ENCODE measurements around the gene YEATS2. TPM values are rescaled to one million over a fixed set of nuclear protein-coding genes. Genes with fewer than 3 reads are reported as not detected.
"Not testable (repeated sequence)": the region's sequence is repeated elsewhere in the genome, so short reads cannot be mapped to it uniquely, and the experiment has no call there.

YEATS2 gene
- 58.4 and 62.2 TPM in 2 replicates for total RNA-seq

- peak within 1 kb of the TSS; percentile 85 for H3K27ac Mint-ChIP-seq
- no peaks in the 10 kb centered on the region for H3K9me3 Mint-ChIP-seq
- peak; percentile 91 for DNase-seq
- H3K36me3 Mint-ChIP-seq (ENCODE audit: low read depth), result peaks cover 25% of the 10 kb centered on the region
- intact Hi-C loops (cut with micrococcal nuclease), result loop anchor here (1.0 to 5.0 kb wide), 3 partner anchors 61 to 460 kb away; partner anchors contain the start of genes DVL3 and KLHL6
- H3K4me3 Mint-ChIP-seq, result peak within 1 kb of the TSS; percentile 92
- peaks cover 31% of the 10 kb centered on the region for H3K4me1 Mint-ChIP-seq
- H3K27me3 Mint-ChIP-seq, result no peaks in the 10 kb centered on the region
These were observed at the start of gene YEATS2 for GRCh38 chr3:183697610-183698317. Gene YEATS2 (plus strand): TSS chr3:183697797. CDS start chr3:183715163, 17,366 bp downstream.

- Mint-ChIP-seq H3K9me3 (peaks cover 14% of the 10 kb centered on the region), H3K36me3 (ENCODE audit: low read depth) (peaks cover 44% of the 10 kb centered on the region), H3K4me3 (no peak overlapping the region), H3K4me1 (no peaks in the 10 kb centered on the region), H3K27ac (no peak overlapping the region), H3K27me3 (no peaks in the 10 kb centered on the region)
- intact Hi-C loops (cut with micrococcal nuclease), result no loop called here
- DNase-seq, result no peak
These were observed 47.0 kb upstream of the YEATS2 start for GRCh38 chr3:183650554-183650953.

GRCh38 chr3:183653209-183654064, 44.2 kb upstream of the YEATS2 start:
- no peak for DNase-seq
- intact Hi-C loops (cut with micrococcal nuclease), result no loop called here
- Mint-ChIP-seq H3K4me1 (no peaks in the 10 kb centered on the region), H3K9me3 (peaks cover 25% of the 10 kb centered on the region), H3K4me3 (no peak overlapping the region), H3K27ac (no peak overlapping the region), H3K27me3 (no peaks in the 10 kb centered on the region), H3K36me3 (ENCODE audit: low read depth) (peaks cover 49% of the 10 kb centered on the region)

GRCh38 chr3:183654727-183655126, 42.9 kb upstream of the YEATS2 start:
- Mint-ChIP-seq H3K4me3 (no peak overlapping the region), H3K9me3 (peaks cover 26% of the 10 kb centered on the region), H3K4me1 (peaks cover 1% of the 10 kb centered on the region), H3K27ac (no peak overlapping the region), H3K36me3 (ENCODE audit: low read depth) (peaks cover 52% of the 10 kb centered on the region), H3K27me3 (no peaks in the 10 kb centered on the region)
- intact Hi-C loops (cut with micrococcal nuclease), result no loop called here
- no peak for DNase-seq

- H3K4me3 Mint-ChIP-seq, result no peak overlapping the region
- H3K36me3 Mint-ChIP-seq (ENCODE audit: low read depth), result peaks cover 34% of the 10 kb centered on the region
- no peak for DNase-seq
- no peak overlapping the region for H3K27ac Mint-ChIP-seq
- peaks cover 1% of the 10 kb centered on the region for H3K4me1 Mint-ChIP-seq
- peaks cover 6% of the 10 kb centered on the region for H3K9me3 Mint-ChIP-seq
- intact Hi-C loops (cut with micrococcal nuclease), result no loop called here
- H3K27me3 Mint-ChIP-seq, result no peaks in the 10 kb centered on the region
These were observed 35.5 kb upstream of the YEATS2 start for GRCh38 chr3:183662099-183662498.

- H3K36me3 Mint-ChIP-seq (ENCODE audit: low read depth), result peaks cover 26% of the 10 kb centered on the region
- H3K4me1 Mint-ChIP-seq, result no peaks in the 10 kb centered on the region
- no peaks in the 10 kb centered on the region for H3K9me3 Mint-ChIP-seq
- DNase-seq, result no peak
- no peaks in the 10 kb centered on the region for H3K27me3 Mint-ChIP-seq
- no peak overlapping the region for H3K4me3 Mint-ChIP-seq
- no peak overlapping the region for H3K27ac Mint-ChIP-seq
- intact Hi-C loops (cut with micrococcal nuclease), result no loop called here
These were observed 32.6 kb upstream of the YEATS2 start for GRCh38 chr3:183664913-183665381.

GRCh38 chr3:183680061-183680460, 17.5 kb upstream of the YEATS2 start:
- H3K27me3 Mint-ChIP-seq, result no peaks in the 10 kb centered on the region
- H3K27ac Mint-ChIP-seq, result no peak overlapping the region
- H3K4me3 Mint-ChIP-seq, result no peak overlapping the region
- DNase-seq, result peak; percentile 46
- H3K36me3 Mint-ChIP-seq (ENCODE audit: low read depth), result peaks cover 16% of the 10 kb centered on the region
- H3K9me3 Mint-ChIP-seq, result no peaks in the 10 kb centered on the region
- H3K4me1 Mint-ChIP-seq, result no peaks in the 10 kb centered on the region
- intact Hi-C loops (cut with micrococcal nuclease), result no loop called here

- no peaks in the 10 kb centered on the region for H3K27me3 Mint-ChIP-seq
- H3K4me1 Mint-ChIP-seq, result no peaks in the 10 kb centered on the region
- H3K36me3 Mint-ChIP-seq (ENCODE audit: low read depth), result no peaks in the 10 kb centered on the region
- no peak overlapping the region for H3K27ac Mint-ChIP-seq
- intact Hi-C loops (cut with micrococcal nuclease), result no loop called here
- DNase-seq, result no peak
- no peak overlapping the region for H3K4me3 Mint-ChIP-seq
- no peaks in the 10 kb centered on the region for H3K9me3 Mint-ChIP-seq
These were observed 9.9 kb upstream of the YEATS2 start for GRCh38 chr3:183687705-183688104.

- no peaks in the 10 kb centered on the region for H3K4me1 Mint-ChIP-seq
- H3K27me3 Mint-ChIP-seq, result no peaks in the 10 kb centered on the region
- intact Hi-C loops (cut with micrococcal nuclease), result no loop called here
- H3K27ac Mint-ChIP-seq, result no peak overlapping the region
- H3K36me3 Mint-ChIP-seq (ENCODE audit: low read depth), result no peaks in the 10 kb centered on the region
- no peak for DNase-seq
- H3K9me3 Mint-ChIP-seq, result no peaks in the 10 kb centered on the region
- no peak overlapping the region for H3K4me3 Mint-ChIP-seq
These were observed 8.7 kb upstream of the YEATS2 start for GRCh38 chr3:183688874-183689273.

- H3K9me3 Mint-ChIP-seq; H3K27ac Mint-ChIP-seq; H3K4me3 Mint-ChIP-seq; H3K4me1 Mint-ChIP-seq; H3K36me3 Mint-ChIP-seq (ENCODE audit: low read depth); intact Hi-C loops (cut with micrococcal nuclease); H3K27me3 Mint-ChIP-seq; DNase-seq: not testable (repeated sequence)
These were observed 8.0 kb upstream of the YEATS2 start for GRCh38 chr3:183689621-183690020.

GRCh38 chr3:183690402-183690995, 7.1 kb upstream of the YEATS2 start:
- Mint-ChIP-seq H3K4me1 (peaks cover 2% of the 10 kb centered on the region), H3K36me3 (ENCODE audit: low read depth) (no peaks in the 10 kb centered on the region), H3K9me3 (no peaks in the 10 kb centered on the region), H3K4me3 (no peak overlapping the region), H3K27me3 (no peaks in the 10 kb centered on the region), H3K27ac (no peak overlapping the region)
- DNase-seq, result no peak
- intact Hi-C loops (cut with micrococcal nuclease), result no loop called here

- no peaks in the 10 kb centered on the region for H3K36me3 Mint-ChIP-seq (ENCODE audit: low read depth)
These were observed 5.2 kb upstream of the YEATS2 start for GRCh38 chr3:183692436-183692835.

GRCh38 chr3:183695569-183696364, 1.8 kb upstream of the YEATS2 start:
- Mint-ChIP-seq H3K9me3 (no peaks in the 10 kb centered on the region), H3K27me3 (no peaks in the 10 kb centered on the region), H3K27ac (no peak overlapping the region), H3K36me3 (ENCODE audit: low read depth) (peaks cover 15% of the 10 kb centered on the region), H3K4me1 (peaks cover 26% of the 10 kb centered on the region), H3K4me3 (no peak overlapping the region)
- intact Hi-C loops (cut with micrococcal nuclease), result loop anchor here (2.0 to 5.0 kb wide), 2 partner anchors 141 to 462 kb away; partner anchors contain the start of genes DVL3 and KLHL6
- DNase-seq, result no peak

More at GRCh38 chr3:183692436-183692835, 5.2 kb upstream of the YEATS2 start:
- Mint-ChIP-seq H3K9me3 (no peaks in the 10 kb centered on the region), H3K27ac (no peak overlapping the region), H3K4me1 (peaks cover 7% of the 10 kb centered on the region), H3K4me3 (no peak overlapping the region), H3K27me3 (no peaks in the 10 kb centered on the region)
- no peak for DNase-seq
- intact Hi-C loops (cut with micrococcal nuclease), result no loop called here

Measured in activated CD4-positive, alpha-beta T cell treated with anti-CD3 and anti-CD28 coated beads, Interleukin-2, amount 10 ng/mL, durations not matched to agents 24 days and 14 days (primary cell).